ENCODE data around the gene DMXL1.

DMXL1 gene

DNA sequence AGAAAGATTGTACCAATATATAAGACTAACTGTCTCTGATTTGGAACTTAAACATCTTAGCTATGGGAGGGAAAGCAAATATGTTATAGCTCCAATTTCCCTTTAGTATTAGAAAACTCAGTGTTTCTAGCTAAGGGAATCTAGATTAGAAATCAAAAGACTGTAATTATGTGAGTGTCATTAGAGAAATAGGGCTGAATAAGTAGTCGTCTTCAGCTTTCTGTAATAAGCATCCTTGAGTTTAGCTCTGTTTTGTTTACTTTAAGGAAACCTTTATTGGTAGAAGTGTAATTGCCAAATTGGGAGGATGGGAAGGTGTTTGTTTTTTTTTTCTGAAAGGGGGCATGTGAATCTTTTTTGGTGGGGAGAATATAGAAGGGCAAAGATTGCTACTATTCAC lies 5.2 kb downstream of the DMXL1 start:
- Histone ChIP-seq H4K20me1 (ENCODE audit: insufficient read depth, low read length) (no peaks in the 10 kb centered on the region; the same call in 1 of the 2 replicates), H3K4me2 (ENCODE audit: insufficient read depth, low read length) (0 out of 2 replicates have a peak overlapping the region, but pooled peaks have one; percentile 29), H3K4me3 (ENCODE audit: low read depth in 1 of 2, low read length in 2 of 2) (no peak overlapping the region), H3K36me3 (ENCODE audit: insufficient read depth, low read length) (no peaks in the 10 kb centered on the region; the same call in 1 of the 2 replicates), H3K9me3 (ENCODE audit: insufficient read depth, low read length, severe bottlenecking) (no peaks in the 10 kb centered on the region), H3K27ac (ENCODE audit: low read length) (no peak overlapping the region; the same call in 1 of the 2 replicates), H3K79me2 (ENCODE audit: insufficient read depth, low read length) (peaks cover 100% of the 10 kb centered on the region), H2AFZ (ENCODE audit: low read depth, low read length) (no peak overlapping the region), H3K9ac (ENCODE audit: low read depth, low read length) (no peak overlapping the region), H3K4me1 (ENCODE audit: insufficient read depth, low read length) (peaks cover 53% of the 10 kb centered on the region), H3K27me3 (ENCODE audit: insufficient read depth, low read length, poor library complexity) (no peaks in the 10 kb centered on the region)
- TF ChIP-seq EZH2 (IDR thresholded peaks at IDR 0.05; ENCODE audit: borderline replicate concordance, low read depth, low read length, severe bottlenecking) = no peak
- TF ChIP-seq CTCF (IDR thresholded peaks at IDR 0.05; ENCODE audit: borderline replicate concordance, extremely low read depth, low read length, poor library complexity, severe bottlenecking) = no peak
- DNase-seq (no peak), ATAC-seq (ENCODE audit: insufficient read depth, low read depth) (no peak)

GRCh38 chr5:119077444-119077843 lies 6.6 kb downstream of the DMXL1 start:
- DNase-seq (no peak), ATAC-seq (ENCODE audit: insufficient read depth, low read depth) (no peak)
- H3K27me3 ChIP-seq (ENCODE audit: insufficient read depth, low read length, poor library complexity) = no peaks in the 10 kb centered on the region
- no peak overlapping the region for H3K27ac ChIP-seq (ENCODE audit: low read length)
- H3K36me3 ChIP-seq (ENCODE audit: insufficient read depth, low read length) = no peaks in the 10 kb centered on the region
- no peak for TF ChIP-seq EZH2 (IDR thresholded peaks at IDR 0.05; ENCODE audit: borderline replicate concordance, low read depth, low read length, severe bottlenecking)
- TF ChIP-seq CTCF (IDR thresholded peaks at IDR 0.05; ENCODE audit: borderline replicate concordance, extremely low read depth, low read length, poor library complexity, severe bottlenecking) = no peak
- no peak overlapping the region for H2AFZ ChIP-seq (ENCODE audit: low read depth, low read length)
- peaks cover 46% of the 10 kb centered on the region for H3K4me1 ChIP-seq (ENCODE audit: insufficient read depth, low read length)
- H3K9me3 ChIP-seq (ENCODE audit: insufficient read depth, low read length, severe bottlenecking) = no peaks in the 10 kb centered on the region
- H3K4me3 ChIP-seq (ENCODE audit: low read depth in 1 of 2, low read length in 2 of 2) = no peak overlapping the region
- no peaks in the 10 kb centered on the region; the same call in 1 of the 2 replicates for H4K20me1 ChIP-seq (ENCODE audit: insufficient read depth, low read length)
- peaks cover 98% of the 10 kb centered on the region for H3K79me2 ChIP-seq (ENCODE audit: insufficient read depth, low read length)
- H3K9ac ChIP-seq (ENCODE audit: low read depth, low read length) = no peak overlapping the region
- H3K4me2 ChIP-seq (ENCODE audit: insufficient read depth, low read length) = no peak overlapping the region

DNA sequence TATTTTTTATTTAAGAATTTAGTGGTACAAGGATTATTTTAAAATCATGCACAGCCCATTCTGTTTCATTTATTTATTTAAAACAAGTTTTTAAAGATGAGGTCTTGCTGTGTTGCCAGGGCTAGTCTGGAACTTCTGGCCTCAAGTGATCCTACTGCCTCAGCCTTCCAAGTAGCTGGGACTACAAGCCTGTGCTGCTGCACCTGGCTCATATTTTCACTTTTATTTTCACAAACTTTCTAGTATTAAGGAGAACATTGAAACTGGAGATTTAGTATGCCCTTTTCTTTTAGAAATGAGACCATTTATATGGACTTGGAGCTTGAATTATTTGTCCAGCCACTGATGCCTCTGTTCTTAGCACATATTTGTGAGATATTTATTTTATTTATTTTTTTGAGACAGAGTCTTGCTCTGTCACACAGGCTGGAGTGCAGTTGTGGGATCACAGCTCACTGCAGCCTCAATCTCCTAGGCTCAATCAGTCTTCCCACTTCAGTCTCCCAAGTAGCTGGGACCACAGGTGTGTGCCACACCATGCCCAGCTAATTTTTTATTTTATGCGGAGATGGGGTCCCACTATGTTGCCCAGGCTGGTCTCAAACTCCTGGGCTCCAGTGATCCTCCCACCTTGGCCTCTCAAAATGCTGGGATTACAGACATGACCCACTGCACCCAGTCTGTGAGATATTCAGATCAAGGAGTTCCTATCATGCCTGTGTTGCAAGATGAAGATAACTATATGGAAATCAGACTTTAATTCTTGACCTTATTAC lies 7.4 kb downstream of the DMXL1 start:
- Histone ChIP-seq H3K4me1 (ENCODE audit: insufficient read depth, low read length) (peaks cover 37% of the 10 kb centered on the region), H3K9me3 (ENCODE audit: insufficient read depth, low read length, severe bottlenecking) (no peaks in the 10 kb centered on the region), H3K79me2 (ENCODE audit: insufficient read depth, low read length) (peaks cover 98% of the 10 kb centered on the region), H3K36me3 (ENCODE audit: insufficient read depth, low read length) (0 out of 2 replicates have a peak, but pooled peaks cover 3% of the 10 kb centered on the region), H3K4me2 (ENCODE audit: insufficient read depth, low read length) (no peak overlapping the region; the same call in 1 of the 2 replicates), H3K27me3 (ENCODE audit: insufficient read depth, low read length, poor library complexity) (no peaks in the 10 kb centered on the region), H3K9ac (ENCODE audit: low read depth, low read length) (no peak overlapping the region), H4K20me1 (ENCODE audit: insufficient read depth, low read length) (no peaks in the 10 kb centered on the region; the same call in 1 of the 2 replicates), H3K4me3 (ENCODE audit: low read depth in 1 of 2, low read length in 2 of 2) (no peak overlapping the region), H3K27ac (ENCODE audit: low read length) (no peak overlapping the region), H2AFZ (ENCODE audit: low read depth, low read length) (no peak overlapping the region)
- no peak for TF ChIP-seq EZH2 (IDR thresholded peaks at IDR 0.05; ENCODE audit: borderline replicate concordance, low read depth, low read length, severe bottlenecking)
- TF ChIP-seq CTCF (IDR thresholded peaks at IDR 0.05; ENCODE audit: borderline replicate concordance, extremely low read depth, low read length, poor library complexity, severe bottlenecking) = no peak
- no peak for ATAC-seq (ENCODE audit: insufficient read depth, low read depth)
- DNase-seq = no peak
